Measurements from ENCODE around the gene HACL1. TPM values are rescaled to one million over a fixed set of nuclear protein-coding genes. Genes with fewer than 3 reads are reported as not detected.
"Not testable (repeated sequence)": the region's sequence is repeated elsewhere in the genome, so short reads cannot be mapped to it uniquely, and the experiment has no call there.

The HACL1 gene
- total and polyA plus RNA-seq, 2 donors (not counting 3 experiments of a cell fraction or from before 2014, with no cell fraction given) = 16.5 to 27.4 TPM

- TF ChIP-seq EZH2 (IDR thresholded peaks at IDR 0.05; ENCODE audit: borderline replicate concordance, low read depth, low read length, severe bottlenecking) (no peak), JUN (IDR thresholded peaks at IDR 0.05; ENCODE audit: borderline replicate concordance, insufficient read depth, insufficient read length, low read depth) (no peak), POLR2A (IDR thresholded peaks at IDR 0.05; ENCODE audit: low read depth, low read length) (no peak), FOS (IDR thresholded peaks at IDR 0.05; ENCODE audit: borderline replicate concordance, insufficient read depth, low read length) (no peak), MAX (IDR thresholded peaks at IDR 0.05; ENCODE audit: insufficient read depth, insufficient read length) (no peak), GATA2 (IDR thresholded peaks at IDR 0.05; ENCODE audit: insufficient read depth, insufficient read length, low read depth, low read length) (no peak), CTCF (IDR thresholded peaks at IDR 0.05; ENCODE audit: extremely low read depth in 1 of 2, insufficient read depth in 1 of 2, low read depth in 1 of 2, low read length in 2 of 2) (no peak), POLR2AphosphoS5 (IDR thresholded peaks at IDR 0.05; ENCODE audit: insufficient read depth, low read depth, low read length) (no peak), MYC (IDR thresholded peaks at IDR 0.05; ENCODE audit: low read depth, low read length) (no peak)
- Histone ChIP-seq H4K20me1 (replicated peaks; ENCODE audit: control insufficient read depth, extremely low read depth, insufficient read depth, low read length) (no peaks in the 10 kb centered on the region), H3K4me2 (ENCODE audit: insufficient read depth, low read length) (no peak overlapping the region), H3K36me3 (ENCODE audit: control insufficient read depth in 2 of 2, extremely low read depth in 1 of 2, insufficient read depth in 2 of 2, low read length in 2 of 2) (no peaks in the 10 kb centered on the region), H3K27ac (ENCODE audit: insufficient read depth, low read depth, low read length) (no peak overlapping the region), H3K9me3 (replicated peaks; ENCODE audit: control insufficient read depth, insufficient read depth, low read length) (no peaks in the 10 kb centered on the region), H3K9ac (replicated peaks; ENCODE audit: extremely low read depth, insufficient read depth, low read length) (no peak overlapping the region), H3K27me3 (ENCODE audit: control insufficient read depth in 2 of 2, insufficient read depth in 2 of 2, low read length in 2 of 2) (peaks cover 0 to 2% of the 10 kb centered on the region in 2 experiments), H3K4me3 (replicated peaks in 1 of 3; ENCODE audit: insufficient read depth in 1 of 3, low read depth in 1 of 3, low read length in 3 of 3) (no peak overlapping the region), H3K9me1 (replicated peaks; ENCODE audit: control insufficient read depth, extremely low read depth, insufficient read depth, low read length) (no peaks in the 10 kb centered on the region), H3K79me2 (ENCODE audit: control insufficient read depth, insufficient read depth, low read length) (no peaks in the 10 kb centered on the region), H3K4me1 (ENCODE audit: control insufficient read depth, extremely low read depth, insufficient read depth, low read length) (no peaks in the 10 kb centered on the region), H2AFZ (ENCODE audit: low read depth, low read length) (no peak overlapping the region)
- BruUV-seq (replicated peaks) = no TSS peak
- dilution Hi-C loops (cut with MboI; ENCODE audit: extremely low pct_ligation_motif_present, low sequenced_read_pairs) (no loop called here), intact Hi-C loops (cut with micrococcal nuclease) (no loop called here)
- ChIA-PET CTCF (interaction anchor here (0.8 kb wide), 1 partner anchor 131 kb away, joined by 4 read pairs; no protein-coding TSS in a partner anchor), POLR2A (no interaction called here)
- DNase-seq (ENCODE audit: low read depth, low spot score) (no peak), FAIRE-seq (no peak)
Observed at GRCh38 chr3:15535732-15536131, 65.6 kb downstream of the HACL1 start.

- intact Hi-C loops (cut with micrococcal nuclease); FAIRE-seq: not testable (repeated sequence)
Observed at GRCh38 chr3:15532614-15533013, 68.8 kb downstream of the HACL1 start.

More at GRCh38 chr3:15532614-15533013, 68.8 kb downstream of the HACL1 start:
- H3K9ac ChIP-seq (replicated peaks; ENCODE audit: extremely low read depth, insufficient read depth, low read length); H3K36me3 ChIP-seq (ENCODE audit: control insufficient read depth in 2 of 2, extremely low read depth in 1 of 2, insufficient read depth in 2 of 2, low read length in 2 of 2); dilution Hi-C loops (cut with MboI; ENCODE audit: extremely low pct_ligation_motif_present, low sequenced_read_pairs); H3K4me1 ChIP-seq (ENCODE audit: control insufficient read depth, extremely low read depth, insufficient read depth, low read length); POLR2A ChIA-PET; H3K79me2 ChIP-seq (ENCODE audit: control insufficient read depth, insufficient read depth, low read length); H3K4me2 ChIP-seq (ENCODE audit: insufficient read depth, low read length); H3K4me3 ChIP-seq (replicated peaks in 1 of 3; ENCODE audit: insufficient read depth in 1 of 3, low read depth in 1 of 3, low read length in 3 of 3); H3K27me3 ChIP-seq (ENCODE audit: control insufficient read depth in 2 of 2, insufficient read depth in 2 of 2, low read length in 2 of 2); H3K9me3 ChIP-seq (replicated peaks; ENCODE audit: control insufficient read depth, insufficient read depth, low read length); H4K20me1 ChIP-seq (replicated peaks; ENCODE audit: control insufficient read depth, extremely low read depth, insufficient read depth, low read length); H3K9me1 ChIP-seq (replicated peaks; ENCODE audit: control insufficient read depth, extremely low read depth, insufficient read depth, low read length); H2AFZ ChIP-seq (ENCODE audit: low read depth, low read length); DNase-seq (ENCODE audit: low read depth, low spot score); BruUV-seq (replicated peaks); H3K27ac ChIP-seq (ENCODE audit: insufficient read depth, low read depth, low read length); CTCF ChIA-PET: not testable (repeated sequence)
